B cell (primary cell): ENCODE data around the gene PCK2. TPM values are rescaled to one million over a fixed set of nuclear protein-coding genes. Genes with fewer than 3 reads are reported as not detected.
A peak's percentile ranks its signal among the peaks of the same experiment; 100 is the strongest.

Experiments
- ATAC-seq: fragments of 200-7000 bp; cut with Tn5 transposase; one replicate; pipeline ENCODE4 v1.10.0; 2021; ENCODE audit warnings: low read depth, mild to moderate bottlenecking, moderate number of reproducible peaks, moderate library complexity
- CTCF ChIA-PET: fragments of 350-600 bp; sonication (Branson Sonifier 250); formaldehyde crosslinking; loops from one replicate; lab custom pipeline; 2021; ENCODE audit warnings: antibody characterized with exemption, inconsistent platforms; lab: Charles Lee
- POLR2A ChIA-PET: fragments of 350-600 bp; sonication (Branson Sonifier 250); formaldehyde crosslinking; loops from one replicate; lab custom pipeline; 2021; ENCODE audit warnings: antibody characterized with exemption; lab: Charles Lee
- DNase-seq: peaks from one replicate; pipeline ENCODE4 v3.0.0; 2013
- H2AFZ ChIP-seq: 2 replicates; pipeline ENCODE4 v1.6.1; 2012; ENCODE audit warnings: mild to moderate bottlenecking, low read depth, low read length; ENCODE audit not compliant: insufficient read depth, poor library complexity, severe bottlenecking
- H3K27ac ChIP-seq, 2 donors: 1 replicate in 1 of 2; 2 replicates in 1 of 2; pipeline ENCODE4 v1.5.1; 2012 to 2013; ENCODE audit warnings: low read length in 2 of 2, mild to moderate bottlenecking in 2 of 2, moderate library complexity in 1 of 2
- H3K27me3 ChIP-seq, 4 experiments: fragments of 200-600 bp in 1 of 4; sonication (generic) in 1 of 4; replicated peaks in 1 of 4; 1 replicate in 2 of 4; 2 replicates in 2 of 4; pipeline versions ENCODE4 v1.6.1 to v1.7.0; 2013 to 2016; ENCODE audit warnings: low read length in 3 of 4, mild to moderate bottlenecking in 2 of 4, mixed read lengths in 1 of 4, moderate library complexity in 1 of 4; ENCODE audit not compliant: insufficient read depth in 4 of 4, control insufficient read depth in 3 of 4; ENCODE audit errors: control extremely low read depth in 1 of 4
- H3K36me3 ChIP-seq, 2 experiments: replicated peaks in 1 of 2; 1 replicate in 1 of 2; 2 replicates in 1 of 2; pipeline versions ENCODE4 v1.6.1 to v1.7.1; 2013; ENCODE audit warnings: low read length in 1 of 2; ENCODE audit not compliant: insufficient read depth in 2 of 2, control insufficient read depth in 1 of 2; ENCODE audit errors: control extremely low read depth in 1 of 2, extremely low read depth in 1 of 2
- H3K4me1 ChIP-seq, 2 donors: fragments of 200-600 bp in 1 of 2; sonication (generic) in 1 of 2; 1 replicate in 1 of 2; 2 replicates in 1 of 2; pipeline versions ENCODE4 v1.5.1 to v1.6.1; 2013 to 2017; ENCODE audit warnings: low read length in 2 of 2; ENCODE audit not compliant: control insufficient read depth in 2 of 2, insufficient read depth in 2 of 2
- H3K4me2 ChIP-seq: replicated peaks from 2 replicates; pipeline ENCODE3; 2012; ENCODE audit warnings: mild to moderate bottlenecking, low read depth, low read length; ENCODE audit not compliant: poor library complexity, severe bottlenecking
- H3K4me3 ChIP-seq, 5 experiments: fragments of 200-600 bp in 1 of 5; sonication (generic) in 1 of 5; 1 replicate in 3 of 5; 2 replicates in 2 of 5; pipeline versions ENCODE4 v1.5.1 to v1.7.0; 2011 to 2016; ENCODE audit warnings: low read length in 4 of 5, mild to moderate bottlenecking in 4 of 5, low read depth in 2 of 5, control low read depth in 1 of 5, moderate library complexity in 1 of 5; ENCODE audit not compliant: insufficient read depth in 1 of 5; ENCODE audit errors: control extremely low read depth in 1 of 5, extremely low read depth in 1 of 5
- H3K79me2 ChIP-seq: fragments of 200-600 bp; sonication (generic); one replicate; pipeline ENCODE4 v1.6.0; 2016; ENCODE audit warnings: low read length; ENCODE audit not compliant: control insufficient read depth, insufficient read depth
- H3K9ac ChIP-seq: fragments of 200-600 bp; sonication (generic); 2 replicates; pipeline ENCODE4 v1.6.1; 2017; ENCODE audit warnings: mild to moderate bottlenecking, low read length, moderate library complexity
- H3K9me3 ChIP-seq, 3 donors: one replicate each; pipeline versions ENCODE4 v1.6.1 to v1.7.1; 2013; ENCODE audit warnings: low read length in 2 of 3; ENCODE audit not compliant: control insufficient read depth in 2 of 3, insufficient read depth in 1 of 3; ENCODE audit errors: control extremely low read depth in 1 of 3
- H4K20me1 ChIP-seq: 2 replicates; pipeline ENCODE4 v1.6.0; 2012; ENCODE audit warnings: mild to moderate bottlenecking, low read length; ENCODE audit not compliant: insufficient read depth, control insufficient read depth, poor library complexity, severe bottlenecking
- H3K27ac Mint-ChIP-seq: one replicate; pipeline ENCODE4 v1.8.0; 2021; ENCODE audit warnings: mixed read lengths
- H3K27me3 Mint-ChIP-seq: one replicate; pipeline ENCODE4 v1.8.0; 2021; ENCODE audit warnings: mixed read lengths
- H3K4me1 Mint-ChIP-seq: one replicate; pipeline ENCODE4 v1.8.0; 2021; ENCODE audit warnings: mixed read lengths
- H3K4me3 Mint-ChIP-seq: one replicate; pipeline ENCODE4 v1.8.0; 2021; ENCODE audit warnings: mixed read lengths
- H3K9me3 Mint-ChIP-seq: one replicate; pipeline ENCODE4 v1.8.0; 2022; ENCODE audit warnings: mixed read lengths; ENCODE audit not compliant: insufficient read depth
- CTCF ChIP-seq: fragments of 200-600 bp; IDR thresholded peaks from one replicate; pipeline ENCODE4 v1.8.0; 2022; ENCODE audit warnings: antibody characterized with exemption, mild to moderate bottlenecking
- EZH2 ChIP-seq: IDR thresholded peaks from 2 replicates; pipeline ENCODE4 v1.6.1; 2012; ENCODE audit warnings: borderline replicate concordance, low read depth, mild to moderate bottlenecking, moderate library complexity, low read length; ENCODE audit not compliant: insufficient read depth, poor library complexity, severe bottlenecking
- WGBS: methylation state at CpG from one replicate; pipeline ENCODE4 v1.1.5; 2013; ENCODE audit warnings: missing lambda C conversion rate; ENCODE audit not compliant: insufficient coverage; 5-methylcytosine and 5-hydroxymethylcytosine counted together
- intact Hi-C: fragments of 100-400 bp; cut with micrococcal nuclease; formaldehyde crosslinking; loops from one replicate; pipeline ENCODE4 v1.10.0; 2022
- polyA plus RNA-seq: library from polyadenylated mRNA; depleted of rRNA; stranded (reverse); fragments of >200 nt; gene quantifications from 2 replicates; pipeline ENCODE4 v1.2.3, GENCODE V29; 2012
- total RNA-seq, 2 donors: library from RNA; stranded (reverse); fragments of 120-200 nt in 1 of 2; gene quantifications; 1 replicate in 1 of 2; 2 replicates in 1 of 2; pipeline versions ENCODE4 v1.2.3 to v1.2.4, GENCODE V29; 2013 to 2022

PCK2 gene
- total and polyA plus RNA-seq, 2 donors (not counting 1 experiment from before 2014, with no cell fraction given): 40.4 to 58.4 TPM

- Histone ChIP-seq H3K27ac (peak overlapping the region in 1 of 2 donors; percentile 97), H3K4me3 (no peak overlapping the region), H2AFZ (no peak overlapping the region), H3K4me2 (peak overlapping the region; percentile 90), H3K27me3 (no peaks in the 10 kb centered on the region), H4K20me1 (peaks cover 16% of the 10 kb centered on the region), H3K4me1 (peaks cover 28 to 41% of the 10 kb centered on the region in 2 donors), H3K79me2 (peaks cover 55% of the 10 kb centered on the region), H3K9ac (no peak overlapping the region), H3K9me3 (no peaks in the 10 kb centered on the region), H3K36me3 (peaks cover 0 to 27% of the 10 kb centered on the region in 2 experiments)
- peak overlapping the region; percentile 56 for H3K27ac Mint-ChIP-seq
- TF ChIP-seq EZH2 (no peak), CTCF (no peak)
- H3K4me1 Mint-ChIP-seq: peaks cover 59% of the 10 kb centered on the region
- DNase-seq (no peak), ATAC-seq (no peak)
- CTCF ChIA-PET: interaction anchor here (0.7 to 4.6 kb wide), 9 partner anchors 9 to 196 kb away, joined by 3 to 43 read pairs (median 7); partner anchors contain the start of genes DCAF11, IRF9, NRL and PSME2
- WGBS: 100% methylated on average over 4 of the region's 8 CpGs
- no peaks in the 10 kb centered on the region for H3K9me3 Mint-ChIP-seq
- intact Hi-C loops: loop anchor here (2.0 kb wide), 1 partner anchor 57 kb away; no protein-coding TSS in a partner anchor
- peak overlapping the region; percentile 92 for H3K4me3 Mint-ChIP-seq
- POLR2A ChIA-PET: interaction anchor here (0.6 to 3.3 kb wide), 5 partner anchors 9 to 56 kb away, joined by 3 to 49 read pairs (median 4); partner anchors contain the start of genes DCAF11, NRL, PSME2 and RNF31
- H3K27me3 Mint-ChIP-seq: no peaks in the 10 kb centered on the region
These were observed 43.7 kb downstream of the PCK2 start for GRCh38 chr14:24137529-24138395.
